KMS-11 (cell line): ENCODE measurements around the gene XPR1.

Experiments used
- H2AFZ ChIP-seq: fragments of 200-600 bp; sonication (generic); 2 replicates; pipeline ENCODE4 v1.6.1; 2016; ENCODE audit warnings: antibody characterized with exemption, mixed run types, low read depth
- H3K27ac ChIP-seq: fragments of 200-600 bp; sonication (generic); 2 replicates; pipeline ENCODE4 v1.6.1; 2016; ENCODE audit warnings: mild to moderate bottlenecking, mixed run types
- H3K27me3 ChIP-seq: fragments of 200-600 bp; sonication (generic); 2 replicates; pipeline ENCODE4 v1.6.1; 2017; ENCODE audit warnings: mild to moderate bottlenecking, low read depth, mixed run types, moderate library complexity; ENCODE audit not compliant: insufficient read depth
- H3K36me3 ChIP-seq: fragments of 200-600 bp; sonication (generic); 2 replicates; pipeline ENCODE4 v1.6.1; 2017; ENCODE audit warnings: mild to moderate bottlenecking, mixed run types; ENCODE audit not compliant: insufficient read depth
- H3K4me1 ChIP-seq: fragments of 200-600 bp; sonication (generic); 2 replicates; pipeline ENCODE4 v1.6.1; 2016; ENCODE audit warnings: mild to moderate bottlenecking, low read depth, mixed run types; ENCODE audit not compliant: poor library complexity, severe bottlenecking
- H3K4me2 ChIP-seq: fragments of 200-600 bp; sonication (generic); 2 replicates; pipeline ENCODE4 v1.7.0; 2016; ENCODE audit warnings: mild to moderate bottlenecking, mixed run types
- H3K4me3 ChIP-seq: fragments of 200-600 bp; sonication (generic); IDR thresholded peaks from 2 replicates; pipeline ENCODE4 v1.6.1; 2017; ENCODE audit warnings: low read depth, low read length, mixed read lengths; ENCODE audit not compliant: insufficient read depth
- H3K79me2 ChIP-seq: fragments of 200-600 bp; sonication (generic); 2 replicates; pipeline ENCODE4 v1.6.1; 2016; ENCODE audit warnings: low read depth, mixed run types; ENCODE audit not compliant: insufficient read depth
- H3K9ac ChIP-seq: fragments of 200-600 bp; sonication (generic); 2 replicates; pipeline ENCODE4 v1.6.1; 2016; ENCODE audit warnings: mild to moderate bottlenecking, mixed run types
- H4K20me1 ChIP-seq: fragments of 200-600 bp; sonication (generic); 2 replicates; pipeline ENCODE4 v1.6.1; 2016; ENCODE audit warnings: mild to moderate bottlenecking, mixed run types; ENCODE audit not compliant: insufficient read depth
- TF ChIP-seq, protein P1 (sequence below): fragments of 200-600 bp; sonication (generic); conservative IDR thresholded peaks from 2 replicates; pipeline ENCODE4 v1.6.1; 2017; ENCODE audit warnings: low read depth, mild to moderate bottlenecking, antibody characterized with exemption, low read length, moderate library complexity, mixed read lengths

XPR1 gene

DNA sequence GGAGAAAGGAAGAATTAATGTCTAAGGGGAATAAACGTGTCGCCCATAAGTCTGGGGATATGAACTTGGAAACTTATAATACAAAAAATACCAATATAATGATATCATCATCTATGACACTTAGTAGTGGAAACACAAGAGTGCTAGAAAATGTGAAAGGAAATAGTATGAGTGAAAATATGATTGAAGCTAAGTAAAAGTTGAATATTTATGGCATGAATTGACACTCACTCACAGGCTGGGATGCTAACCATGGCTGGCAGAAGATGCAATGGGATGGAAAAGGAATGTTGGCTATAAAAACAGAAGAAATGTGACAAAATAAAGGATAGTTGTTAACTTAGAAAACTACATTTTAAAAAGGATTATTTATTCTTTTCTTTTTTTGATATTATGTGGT is 120.1 kb downstream of the XPR1 start:
- Histone ChIP-seq H3K27ac (no peak overlapping the region), H3K4me2 (no peak overlapping the region), H4K20me1 (no peaks in the 10 kb centered on the region), H3K9ac (no peak overlapping the region), H2AFZ (no peak overlapping the region), H3K36me3 (no peaks in the 10 kb centered on the region), H3K27me3 (no peaks in the 10 kb centered on the region), H3K4me1 (no peaks in the 10 kb centered on the region), H3K4me3 (no peak overlapping the region), H3K79me2 (no peaks in the 10 kb centered on the region)
- TF ChIP-seq, protein P1, sequence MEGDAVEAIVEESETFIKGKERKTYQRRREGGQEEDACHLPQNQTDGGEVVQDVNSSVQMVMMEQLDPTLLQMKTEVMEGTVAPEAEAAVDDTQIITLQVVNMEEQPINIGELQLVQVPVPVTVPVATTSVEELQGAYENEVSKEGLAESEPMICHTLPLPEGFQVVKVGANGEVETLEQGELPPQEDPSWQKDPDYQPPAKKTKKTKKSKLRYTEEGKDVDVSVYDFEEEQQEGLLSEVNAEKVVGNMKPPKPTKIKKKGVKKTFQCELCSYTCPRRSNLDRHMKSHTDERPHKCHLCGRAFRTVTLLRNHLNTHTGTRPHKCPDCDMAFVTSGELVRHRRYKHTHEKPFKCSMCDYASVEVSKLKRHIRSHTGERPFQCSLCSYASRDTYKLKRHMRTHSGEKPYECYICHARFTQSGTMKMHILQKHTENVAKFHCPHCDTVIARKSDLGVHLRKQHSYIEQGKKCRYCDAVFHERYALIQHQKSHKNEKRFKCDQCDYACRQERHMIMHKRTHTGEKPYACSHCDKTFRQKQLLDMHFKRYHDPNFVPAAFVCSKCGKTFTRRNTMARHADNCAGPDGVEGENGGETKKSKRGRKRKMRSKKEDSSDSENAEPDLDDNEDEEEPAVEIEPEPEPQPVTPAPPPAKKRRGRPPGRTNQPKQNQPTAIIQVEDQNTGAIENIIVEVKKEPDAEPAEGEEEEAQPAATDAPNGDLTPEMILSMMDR: no peak

- Histone ChIP-seq H3K27ac (no peak overlapping the region), H3K9ac (no peak overlapping the region), H3K36me3 (no peaks in the 10 kb centered on the region), H4K20me1 (no peaks in the 10 kb centered on the region), H3K27me3 (no peaks in the 10 kb centered on the region), H3K4me3 (no peak overlapping the region), H3K4me1 (no peaks in the 10 kb centered on the region), H2AFZ (no peak overlapping the region), H3K79me2 (no peaks in the 10 kb centered on the region), H3K4me2 (no peak overlapping the region)
- TF ChIP-seq, protein P1: no peak
These were observed 122.6 kb downstream of the XPR1 start for GRCh38 chr1:180754453-180754852.

GRCh38 chr1:180757657-180758056 is 125.8 kb downstream of the XPR1 start:
- no peaks in the 10 kb centered on the region for H3K79me2 ChIP-seq
- no peak overlapping the region for H3K9ac ChIP-seq
- no peaks in the 10 kb centered on the region for H3K27me3 ChIP-seq
- no peaks in the 10 kb centered on the region for H3K36me3 ChIP-seq
- H3K27ac ChIP-seq: no peak overlapping the region
- no peak overlapping the region for H3K4me3 ChIP-seq
- TF ChIP-seq, protein P1: no peak
- H4K20me1 ChIP-seq: no peaks in the 10 kb centered on the region
- no peaks in the 10 kb centered on the region for H3K4me1 ChIP-seq
- no peak overlapping the region for H2AFZ ChIP-seq
- H3K4me2 ChIP-seq: no peak overlapping the region

DNA sequence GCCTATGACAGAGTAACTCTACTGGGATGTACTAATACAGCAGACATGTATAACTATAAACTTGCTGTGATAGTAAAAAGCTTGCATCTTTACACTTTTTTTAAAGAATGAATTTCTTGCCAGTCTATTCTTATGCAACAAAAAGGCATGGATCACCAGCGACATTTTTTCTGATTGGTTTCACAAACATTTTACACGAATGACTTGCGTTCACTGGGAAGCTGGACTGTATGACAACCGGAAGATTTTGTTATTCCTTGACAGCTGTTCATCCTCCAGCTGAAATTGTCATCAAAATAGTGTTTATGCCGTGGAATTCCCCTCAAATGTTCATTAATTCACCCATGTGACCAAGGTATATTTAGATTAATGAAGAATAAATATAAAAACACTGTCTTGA is 131.0 kb downstream of the XPR1 start:
- Histone ChIP-seq H4K20me1 (no peaks in the 10 kb centered on the region), H3K9ac (no peak overlapping the region), H3K79me2 (no peaks in the 10 kb centered on the region), H3K4me3 (no peak overlapping the region), H3K4me2 (no peak overlapping the region), H2AFZ (no peak overlapping the region), H3K27me3 (no peaks in the 10 kb centered on the region), H3K36me3 (no peaks in the 10 kb centered on the region), H3K27ac (no peak overlapping the region), H3K4me1 (no peaks in the 10 kb centered on the region)
- TF ChIP-seq, protein P1: no peak
